Ovary (tissue), 9 donors: ENCODE measurements around the gene GSTO2. TPM values are rescaled to one million over a fixed set of nuclear protein-coding genes. Genes with fewer than 3 reads are reported as not detected.
A peak's percentile ranks its signal among the peaks of the same experiment; 100 is the strongest.

Source experiments
- DNase-seq, 5 donors: peaks; one replicate each; pipeline ENCODE4 v3.0.0-alpha.2; 2019 to 2020
- H3K27ac ChIP-seq, 2 donors: fragments of 200-600 bp; one replicate each; pipeline versions ENCODE4 v1.5.1 to v1.8.0; 2019 to 2022
- H3K27me3 ChIP-seq: fragments of 200-600 bp; one replicate; pipeline ENCODE4 v1.8.0; 2022
- H3K36me3 ChIP-seq: fragments of 200-600 bp; sonication (generic); one replicate; pipeline ENCODE4 v1.5.1; 2019
- H3K4me1 ChIP-seq: one replicate; pipeline ENCODE4 v1.8.1; 2013; ENCODE audit warnings: mild to moderate bottlenecking, moderate library complexity; ENCODE audit not compliant: insufficient read depth
- H3K4me3 ChIP-seq: fragments of 200-600 bp; sonication (generic); one replicate; pipeline ENCODE4 v1.5.1; 2017
- H3K9me3 ChIP-seq, 2 donors: fragments of 200-600 bp in 1 of 2; sonication (generic) in 1 of 2; one replicate each; pipeline versions ENCODE4 v1.5.1 to v1.8.1; 2013 to 2019; ENCODE audit warnings: mild to moderate bottlenecking in 1 of 2, moderate library complexity in 1 of 2
- EP300 ChIP-seq: sonication (generic); formaldehyde crosslinking; IDR thresholded peaks from one replicate; pipeline ENCODE4 v1.6.1; 2017; ENCODE audit warnings: antibody characterized with exemption
- POLR2A ChIP-seq: fragments of 450-650 bp; IDR thresholded peaks from one replicate; pipeline ENCODE4 v1.6.1; 2017; ENCODE audit warnings: antibody characterized with exemption, mild to moderate bottlenecking, moderate library complexity
- WGBS, 3 donors: extraction: QIAGEN DNeasy Blood & Tissue Kit in 1 of 3; methylation state at CpG; one replicate each; pipeline versions ENCODE4 v1.1.5 to v1.1.7; 2013 to 2017; 5-methylcytosine and 5-hydroxymethylcytosine counted together
- intact Hi-C, 4 donors: fragments of 100-400 bp; cut with DNase I; formaldehyde crosslinking; loops; one replicate each; pipeline versions ENCODE4 v1.11.0 to v1.15.1; 2022 to 2023
- polyA plus RNA-seq, 2 donors: library from polyadenylated mRNA; stranded (reverse); fragments of 200-250 nt in 1 of 2; fragments of 350-450 nt in 1 of 2; fragmentation: Illumina TruSeq in 1 of 2; extraction: RNeasy Lipid Tissue Mini Kit (QIAGEN cat#74804) in 1 of 2; gene quantifications; one replicate each; pipeline ENCODE4 v1.2.3, GENCODE V29; 2013 to 2014
- total RNA-seq, 7 donors: library from RNA; depleted of rRNA in 2 of 7; stranded (reverse); fragments of >200 nt in 2 of 7; fragmentation: NEBNext Ultra II Directional in 3 of 7; extraction: Animal tissue kit (Norgen Biotek cat#: 25700) in 3 of 7; gene quantifications; one replicate each; pipeline versions ENCODE4 v1.1.0 to v1.2.4, GENCODE V29; 2016 to 2023
- TF ChIP-seq, protein P1 (sequence below), 3 donors: fragments of 450-650 bp in 2 of 3; fragments of 200-600 bp in 1 of 3; IDR thresholded peaks; one replicate each; pipeline versions ENCODE4 v1.5.1 to v1.8.0; 2016 to 2022; ENCODE audit warnings: antibody characterized with exemption in 3 of 3, mild to moderate bottlenecking in 1 of 3
- donor health status: DM: no; HTN: no; CAD: no; lungs with moderate emphysema.
- donor health status: DM: no; HTN: no; CAD: no.
- donor health status: Bipolar disorder and iron deficiency.
- donor health status: DM: yes; HTN: yes; CAD: no.
- donor health status: DM: no; HTN: no; CAD: no.
- donor health status: DM: yes; HTN: yes; CAD: no.

Gene GSTO2
- total and polyA plus RNA-seq, 9 donors: 3.7 to 19.0 (median 12.3) TPM

DNA sequence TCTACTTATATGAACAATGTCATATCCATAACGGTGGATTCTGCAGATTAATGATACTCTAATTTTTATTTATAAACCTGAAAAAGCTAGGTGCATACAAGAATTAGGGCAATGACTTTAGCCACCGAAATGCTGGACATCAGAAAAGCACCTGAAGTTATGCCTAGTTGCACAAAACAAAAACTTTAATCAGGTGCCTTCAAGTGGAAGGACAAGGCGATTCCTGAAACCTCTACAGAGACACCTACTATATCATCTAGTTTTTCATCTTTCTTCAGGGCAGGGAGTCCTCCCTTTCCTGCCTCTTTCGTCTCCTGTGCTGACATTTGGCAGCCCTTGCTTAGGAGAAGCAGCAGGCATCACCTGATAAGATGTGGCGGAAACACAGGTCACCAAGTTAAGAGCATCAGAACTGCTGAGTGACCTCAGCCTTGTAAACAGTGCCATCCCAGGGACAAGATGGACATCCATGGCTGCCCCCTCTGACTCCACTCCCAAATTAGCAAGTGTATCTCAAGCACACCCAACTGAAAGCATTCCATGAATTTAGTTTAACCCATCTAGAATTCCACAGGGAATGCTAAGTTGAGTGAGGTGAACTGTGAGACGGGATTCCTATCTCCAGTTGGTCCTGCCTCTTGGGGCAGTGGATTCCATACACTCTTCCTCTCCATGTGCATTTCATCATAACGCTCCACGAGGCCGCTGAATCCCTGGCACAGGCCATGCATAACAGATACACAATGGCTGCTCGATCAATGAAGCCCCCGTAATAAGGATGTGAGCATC, 63.5 kb downstream of the GSTO2 start:
- peak in 3 of 5 donors; percentile 7 to 17 (median 17) for DNase-seq
- intact Hi-C loops: loop anchor here in 1 of 4 donors (10.0 kb wide), 1 partner anchor 428 kb away; no protein-coding TSS in a partner anchor
- H3K27me3 ChIP-seq: no peaks in the 10 kb centered on the region
- peaks cover 45% of the 10 kb centered on the region for H3K4me1 ChIP-seq
- no peaks in the 10 kb centered on the region for H3K9me3 ChIP-seq
- TF ChIP-seq, protein P1, sequence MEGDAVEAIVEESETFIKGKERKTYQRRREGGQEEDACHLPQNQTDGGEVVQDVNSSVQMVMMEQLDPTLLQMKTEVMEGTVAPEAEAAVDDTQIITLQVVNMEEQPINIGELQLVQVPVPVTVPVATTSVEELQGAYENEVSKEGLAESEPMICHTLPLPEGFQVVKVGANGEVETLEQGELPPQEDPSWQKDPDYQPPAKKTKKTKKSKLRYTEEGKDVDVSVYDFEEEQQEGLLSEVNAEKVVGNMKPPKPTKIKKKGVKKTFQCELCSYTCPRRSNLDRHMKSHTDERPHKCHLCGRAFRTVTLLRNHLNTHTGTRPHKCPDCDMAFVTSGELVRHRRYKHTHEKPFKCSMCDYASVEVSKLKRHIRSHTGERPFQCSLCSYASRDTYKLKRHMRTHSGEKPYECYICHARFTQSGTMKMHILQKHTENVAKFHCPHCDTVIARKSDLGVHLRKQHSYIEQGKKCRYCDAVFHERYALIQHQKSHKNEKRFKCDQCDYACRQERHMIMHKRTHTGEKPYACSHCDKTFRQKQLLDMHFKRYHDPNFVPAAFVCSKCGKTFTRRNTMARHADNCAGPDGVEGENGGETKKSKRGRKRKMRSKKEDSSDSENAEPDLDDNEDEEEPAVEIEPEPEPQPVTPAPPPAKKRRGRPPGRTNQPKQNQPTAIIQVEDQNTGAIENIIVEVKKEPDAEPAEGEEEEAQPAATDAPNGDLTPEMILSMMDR (IDR thresholded peaks at IDR 0.05): no peak
- TF ChIP-seq EP300 (no peak), POLR2A (no peak)
- no peaks in the 10 kb centered on the region for H3K36me3 ChIP-seq
- no peak overlapping the region for H3K4me3 ChIP-seq
- 73 to 82% (median 81%) methylated on average over 11 of the region's 11 CpGs for WGBS, 3 donors
- H3K27ac ChIP-seq: peak overlapping the region; percentile 24 to 86

DNA sequence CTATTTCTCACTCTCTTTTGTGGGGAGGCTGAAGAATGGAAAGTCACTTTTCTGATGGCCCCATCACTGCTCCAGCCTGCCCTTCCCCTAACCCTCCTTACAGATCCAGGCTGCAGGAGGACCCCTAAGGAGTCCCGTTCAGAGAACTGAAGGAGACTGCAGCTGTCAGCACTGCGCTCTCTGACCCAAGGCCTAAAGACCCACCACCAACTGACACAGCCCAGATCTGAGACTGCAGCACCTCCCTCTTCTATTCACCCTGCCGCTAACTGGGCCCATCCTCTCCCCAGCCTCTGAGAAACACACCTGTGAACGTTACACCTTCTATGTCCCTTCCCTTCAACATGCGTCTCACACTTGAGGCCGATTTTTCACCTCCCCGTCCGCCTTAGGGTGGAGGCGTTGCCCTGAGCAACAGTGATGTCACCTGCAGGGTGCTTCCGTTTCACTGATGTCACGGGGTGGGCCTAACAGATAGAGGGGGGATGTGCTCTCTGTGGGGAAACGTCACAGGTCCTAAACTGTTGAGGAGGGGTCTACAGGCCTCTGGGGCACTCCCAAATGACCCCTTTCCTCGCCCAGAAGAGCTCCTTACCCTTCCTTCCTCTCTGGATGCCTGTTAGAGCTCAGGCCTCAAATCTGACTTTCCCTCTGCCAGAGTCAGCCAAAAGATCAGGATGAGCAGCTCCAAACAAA, 64.2 kb downstream of the GSTO2 start:
- Histone ChIP-seq H3K9me3 (no peaks in the 10 kb centered on the region), H3K4me3 (no peak overlapping the region), H3K36me3 (no peaks in the 10 kb centered on the region), H3K4me1 (peaks cover 37% of the 10 kb centered on the region), H3K27ac (peak overlapping the region in 1 of 2 donors; percentile 86), H3K27me3 (no peaks in the 10 kb centered on the region)
- 81 to 85% (median 84%) methylated on average over 13 of the region's 13 CpGs for WGBS, 3 donors
- peak in 4 of 5 donors; percentile 8 to 30 (median 26) for DNase-seq
- no peak for TF ChIP-seq EP300
- TF ChIP-seq POLR2A: no peak
- TF ChIP-seq, protein P1 (IDR thresholded peaks at IDR 0.05): no peak
- intact Hi-C loops: loop anchor here in 1 of 4 donors (10.0 kb wide), 1 partner anchor 428 kb away; no protein-coding TSS in a partner anchor

DNA sequence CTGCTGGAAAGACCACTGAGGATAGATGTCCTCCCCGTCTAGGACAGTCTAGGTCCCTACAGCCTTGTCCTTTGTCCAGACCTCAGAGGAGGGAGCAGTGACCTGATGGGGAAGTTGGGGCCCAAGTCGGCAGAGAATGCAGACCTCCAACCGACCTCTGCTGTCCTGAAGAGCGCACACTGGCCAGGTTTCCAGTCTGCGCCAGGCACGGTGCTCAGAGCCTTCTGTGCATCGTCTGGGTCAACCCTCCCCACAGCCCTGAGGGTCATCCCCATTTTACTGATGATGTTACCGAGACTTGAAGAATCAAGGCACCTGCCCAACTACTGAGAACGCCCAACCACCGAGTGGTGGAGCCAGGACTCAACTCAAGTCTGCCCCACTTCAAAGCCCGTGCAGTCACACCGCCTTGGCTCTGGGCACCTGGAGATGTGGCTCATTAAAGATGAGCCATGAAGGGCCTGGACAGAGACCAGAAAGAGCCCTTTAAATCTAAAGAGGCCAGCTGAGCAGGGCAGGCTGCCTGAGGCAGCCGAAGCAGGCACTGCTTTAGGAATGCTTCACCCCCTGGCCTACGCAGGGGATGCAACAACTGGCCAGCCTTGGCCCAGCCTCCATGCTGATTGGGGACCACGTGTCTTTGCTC, 64.9 kb downstream of the GSTO2 start:
- Histone ChIP-seq H3K27ac (peak overlapping the region in 1 of 2 donors; percentile 86), H3K4me3 (no peak overlapping the region), H3K36me3 (no peaks in the 10 kb centered on the region), H3K4me1 (peaks cover 32% of the 10 kb centered on the region), H3K9me3 (no peaks in the 10 kb centered on the region), H3K27me3 (no peaks in the 10 kb centered on the region)
- TF ChIP-seq, protein P1 (IDR thresholded peaks at IDR 0.05): no peak
- TF ChIP-seq EP300: no peak
- TF ChIP-seq POLR2A: no peak
- intact Hi-C loops: loop anchor here in 1 of 4 donors (10.0 kb wide), 1 partner anchor 429 kb away; no protein-coding TSS in a partner anchor
- WGBS, 3 donors: 71 to 84% (median 80%) methylated on average over 15 of the region's 15 CpGs
- DNase-seq: peak in 3 of 5 donors; percentile 17 to 21 (median 20)

DNA sequence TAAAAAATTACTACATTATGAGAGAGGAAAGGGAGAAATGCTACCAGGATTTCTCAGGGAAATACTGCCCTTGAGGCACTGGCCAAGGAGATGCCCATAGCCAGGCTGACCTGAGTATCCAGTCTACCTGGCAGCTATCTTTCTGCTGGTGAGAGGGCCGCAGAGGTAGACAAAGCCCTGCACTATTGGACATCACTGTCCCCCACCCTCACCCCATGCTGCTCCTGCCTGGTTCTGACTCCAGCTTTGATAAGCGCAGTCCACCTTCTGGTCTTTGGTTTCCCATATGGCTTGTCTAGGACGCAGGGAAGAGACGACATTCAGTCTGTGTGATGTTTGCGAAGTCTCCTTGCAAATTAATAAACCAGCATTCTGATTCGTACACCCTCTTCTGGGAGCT, 65.6 kb downstream of the GSTO2 start:
- TF ChIP-seq POLR2A (no peak), EP300 (no peak)
- TF ChIP-seq, protein P1 (IDR thresholded peaks at IDR 0.05): no peak
- Histone ChIP-seq H3K27me3 (no peaks in the 10 kb centered on the region), H3K36me3 (no peaks in the 10 kb centered on the region), H3K4me1 (peaks cover 27% of the 10 kb centered on the region), H3K4me3 (no peak overlapping the region), H3K9me3 (no peaks in the 10 kb centered on the region), H3K27ac (no peak overlapping the region)
- intact Hi-C loops: loop anchor here in 1 of 4 donors (10.0 kb wide), 1 partner anchor 430 kb away; no protein-coding TSS in a partner anchor
- 94 to 98% (median 95%) methylated on average over 6 of the region's 6 CpGs for WGBS, 3 donors
- DNase-seq: peak in 2 of 5 donors; percentile 8 to 15
